COR-L47 (cell line): ENCODE results near the gene CCDC27.

Experiments used
- DNase-seq: peaks from one replicate; lab custom pipeline; 2025; lab: John Stamatoyannopoulos, UW

Gene CCDC27

DNA sequence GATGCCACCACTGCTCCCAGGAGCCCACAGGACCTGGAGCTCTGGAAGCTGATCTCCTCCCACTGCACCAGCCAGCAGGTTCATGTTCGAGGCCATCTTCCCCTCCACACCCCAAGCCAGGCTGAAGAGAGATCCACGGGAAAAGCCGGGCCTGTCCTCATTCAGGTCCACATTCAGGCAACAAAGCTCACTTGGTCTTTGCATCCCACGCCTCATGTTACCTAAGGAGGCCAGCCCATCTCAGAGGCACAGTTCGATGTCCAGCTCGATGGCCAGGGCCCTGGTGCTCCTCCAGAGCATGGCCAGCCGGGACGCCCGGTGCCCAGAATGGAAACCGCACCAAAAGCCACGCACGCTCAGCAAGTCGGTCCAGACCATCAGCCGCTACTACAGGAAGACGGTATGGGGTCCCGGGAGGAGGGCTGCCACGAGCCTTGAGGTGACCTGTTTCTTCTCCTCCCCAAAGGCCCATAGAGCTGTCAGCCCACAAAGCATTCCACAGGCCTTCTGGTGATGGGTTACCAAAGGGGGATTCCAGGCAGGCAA lies at the start of gene CCDC27:
CCDC27 (plus strand) TSS at position 51 of the 546 bp plus-strand sequence; CDS start at position 83, 32 bp downstream.
- no peak for DNase-seq

- DNase-seq, result no peak
Observed at GRCh38 chr1:3702528-3702927, 49.7 kb upstream of the CCDC27 start.

DNA sequence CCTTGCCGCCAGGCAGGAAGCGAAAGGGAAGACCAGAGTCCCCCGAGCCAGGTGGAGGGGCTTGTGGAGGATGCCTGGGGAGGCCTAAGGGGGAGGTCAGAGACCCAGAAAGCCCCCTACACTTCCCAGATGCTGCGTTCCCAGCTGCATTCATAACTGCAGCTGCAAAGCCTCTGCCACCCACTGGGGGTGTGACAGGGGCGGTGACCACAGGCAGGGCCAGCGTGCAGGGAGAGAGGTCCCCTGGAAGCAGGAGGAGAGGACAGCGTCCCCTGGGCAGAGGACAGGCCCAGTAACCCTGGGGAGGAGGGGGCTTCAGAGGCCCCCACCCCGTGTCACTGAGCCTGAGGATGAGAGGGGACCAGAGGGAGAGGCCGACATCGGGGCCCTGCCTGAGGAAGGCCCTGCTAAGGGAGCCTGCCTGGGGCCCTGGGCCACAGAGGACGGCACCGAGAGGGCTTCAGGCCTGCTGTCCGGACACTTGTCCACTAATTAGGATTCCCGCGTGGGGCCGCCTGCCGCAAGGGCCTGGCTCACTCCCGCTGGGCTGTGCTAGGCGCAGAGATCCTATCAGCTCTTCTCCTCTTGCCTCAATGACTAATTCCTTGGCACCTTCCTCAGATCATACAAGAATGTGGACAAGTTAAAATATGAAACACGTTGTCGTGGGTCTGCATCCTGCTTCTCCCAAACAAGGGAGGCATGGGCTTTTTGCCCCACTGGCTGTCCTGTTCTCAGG lies 49.1 kb upstream of the CCDC27 start:
- no peak for DNase-seq

GRCh38 chr1:3703786-3704371 lies 48.4 kb upstream of the CCDC27 start:
- no peak for DNase-seq

- no peak for DNase-seq
Observed at GRCh38 chr1:3705341-3705950, 46.8 kb upstream of the CCDC27 start.

- no peak for DNase-seq
Observed at GRCh38 chr1:3706651-3707297, 45.5 kb upstream of the CCDC27 start.

GRCh38 chr1:3707298-3707938 lies 44.8 kb upstream of the CCDC27 start:
- no peak for DNase-seq

- no peak for DNase-seq
Observed at GRCh38 chr1:3707939-3708328, 44.3 kb upstream of the CCDC27 start.

DNA sequence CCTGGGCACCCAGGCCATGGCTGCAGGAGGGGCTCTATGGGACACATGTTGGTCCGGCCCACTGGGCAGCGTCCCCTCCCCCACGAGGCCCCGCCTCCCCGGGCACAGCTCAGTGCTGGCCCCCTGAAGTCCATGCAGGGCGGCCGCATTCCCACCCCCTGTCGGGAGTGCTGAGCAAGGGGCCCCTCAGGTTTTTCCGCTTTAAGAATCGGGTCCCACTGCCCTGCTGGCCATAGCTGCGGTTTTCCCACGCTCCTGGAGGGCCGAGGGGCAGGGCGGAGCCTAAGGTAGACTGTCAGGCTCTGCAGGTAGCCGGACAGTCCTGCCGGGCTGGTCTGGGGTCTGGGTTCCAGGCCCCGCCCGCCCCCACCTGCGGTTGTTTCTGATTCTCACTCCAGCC lies 43.5 kb upstream of the CCDC27 start:
- DNase-seq, result no peak

GRCh38 chr1:3710251-3710650 lies 42.0 kb upstream of the CCDC27 start:
- no peak for DNase-seq

DNA sequence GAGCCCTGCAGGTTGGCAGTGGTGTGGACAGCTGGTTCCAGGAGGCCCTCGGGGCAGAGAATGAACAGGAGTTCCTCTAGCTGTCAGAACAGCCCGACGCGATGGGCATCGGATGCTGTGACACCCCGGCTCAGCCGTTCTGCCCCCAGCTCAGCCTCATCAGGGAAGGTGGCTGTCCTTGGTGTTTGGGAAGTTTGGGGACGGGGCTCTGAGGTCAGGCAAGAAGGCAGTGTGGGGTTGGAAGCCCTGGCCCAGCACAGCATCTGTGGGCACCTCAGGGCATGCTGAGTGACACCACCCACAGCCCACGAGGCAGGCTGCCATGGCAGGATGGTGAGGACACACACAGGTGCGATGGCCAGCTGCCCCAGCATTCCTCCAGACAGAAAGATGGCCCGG lies 40.9 kb upstream of the CCDC27 start:
- no peak for DNase-seq

DNA sequence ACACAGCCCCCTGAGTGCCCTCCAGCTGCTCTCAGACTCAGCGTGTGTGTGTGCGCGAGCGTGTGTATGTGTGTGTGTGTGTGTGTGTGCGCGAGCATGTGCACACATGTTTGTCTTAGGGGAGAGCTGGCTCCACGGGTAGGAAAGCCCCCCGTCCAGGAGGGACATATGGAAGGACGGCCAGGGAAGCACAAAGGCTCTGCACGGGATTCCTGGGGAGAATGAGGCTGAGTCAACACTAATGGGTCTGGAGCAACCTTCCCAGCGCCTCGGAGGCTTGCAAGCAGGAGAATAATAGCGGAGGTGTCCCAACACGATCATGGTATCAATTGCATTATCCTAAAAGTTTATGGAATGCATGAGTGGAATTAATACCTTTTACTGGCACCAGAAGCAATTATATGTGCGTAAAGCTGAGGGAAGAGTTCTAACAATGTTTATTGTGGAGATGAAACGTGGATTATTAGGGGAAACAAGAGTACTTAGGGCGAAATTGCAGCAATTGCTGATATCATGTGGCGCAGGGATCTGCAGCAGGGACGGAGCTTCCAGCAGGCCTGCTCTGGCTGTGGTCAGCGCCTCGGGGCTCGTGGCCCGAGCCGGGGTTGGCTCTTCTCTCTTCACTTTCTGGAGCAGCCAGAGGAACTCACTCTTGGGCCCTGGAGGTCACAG lies 40.3 kb upstream of the CCDC27 start:
- no peak for DNase-seq

GRCh38 chr1:3712573-3713535 lies 39.4 kb upstream of the CCDC27 start:
- DNase-seq, result no peak

DNA sequence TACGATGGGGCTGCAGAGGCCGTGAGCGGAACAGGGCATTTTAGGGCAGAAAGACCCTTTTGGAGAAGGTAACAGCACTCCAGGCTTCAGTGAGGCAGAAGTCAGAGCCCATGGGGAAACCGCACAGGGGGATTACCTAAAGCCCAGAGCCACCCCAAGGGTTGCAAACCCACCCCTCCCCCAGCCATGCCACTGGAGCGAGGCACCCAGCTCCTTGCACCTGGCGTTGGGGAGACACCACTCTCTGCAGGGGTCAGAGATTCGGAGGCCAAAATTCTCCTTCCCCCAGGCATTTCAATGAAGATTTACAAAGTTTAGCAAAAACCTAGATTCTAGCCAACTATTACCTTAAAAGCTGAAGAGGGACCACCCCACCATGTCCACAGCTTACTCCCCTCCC lies 38.4 kb upstream of the CCDC27 start:
- no peak for DNase-seq

- no peak for DNase-seq
Observed at GRCh38 chr1:3714284-3714741, 37.9 kb upstream of the CCDC27 start.

- no peak for DNase-seq
Observed at GRCh38 chr1:3714814-3715213, 37.4 kb upstream of the CCDC27 start.

GRCh38 chr1:3716351-3716750 lies 35.9 kb upstream of the CCDC27 start:
- DNase-seq, result no peak

- peak; percentile 41 for DNase-seq
Observed at GRCh38 chr1:3717041-3717714, 35.1 kb upstream of the CCDC27 start.

- DNase-seq, result no peak
Observed at GRCh38 chr1:3717715-3718601, 34.3 kb upstream of the CCDC27 start.
